ENCODE measurements around the gene PLXNC1.

The PLXNC1 gene

GRCh38 chr12:94261119-94261518 lies 112.7 kb downstream of the PLXNC1 start:
- H3K36me3 ChIP-seq (replicated peaks; ENCODE audit: insufficient read depth, low read length), result peaks cover 51% of the 10 kb centered on the region
- H3K4me3 ChIP-seq (ENCODE audit: low read length), result no peak overlapping the region
- TF ChIP-seq CTCF (IDR thresholded peaks at IDR 0.05; ENCODE audit: low read length) (no peak), EZH2 (optimal IDR thresholded peaks at IDR 0.05; ENCODE audit: low read depth, low read length) (no peak), EZH2phosphoT487 (IDR thresholded peaks at IDR 0.05; ENCODE audit: low read length) (no peak)
- H3K79me2 ChIP-seq (ENCODE audit: low read length), result peaks cover 21% of the 10 kb centered on the region
- H4K20me1 ChIP-seq (ENCODE audit: insufficient read depth, low read length), result no peaks in the 10 kb centered on the region
- no peaks in the 10 kb centered on the region for H3K27me3 ChIP-seq (replicated peaks; ENCODE audit: insufficient read depth, low read length)
- no peaks in the 10 kb centered on the region for H3K9me3 ChIP-seq (replicated peaks; ENCODE audit: insufficient read depth, low read length)
- H3K9me2 ChIP-seq (replicated peaks; ENCODE audit: insufficient read depth, low read length), result no peaks in the 10 kb centered on the region
- no peak overlapping the region for H3K4me2 ChIP-seq (ENCODE audit: low read depth, low read length)
- H3K27ac ChIP-seq (ENCODE audit: low read length), result no peak overlapping the region
- H3K4me1 ChIP-seq (ENCODE audit: low read length), result peaks cover 4% of the 10 kb centered on the region; the same call in 1 of the 2 replicates
- no peak overlapping the region for H3K9ac ChIP-seq (ENCODE audit: low read length)
- DNase-seq, result no peak
- no peak overlapping the region for H2AFZ ChIP-seq (ENCODE audit: low read length)
- H3F3A ChIP-seq (ENCODE audit: insufficient read depth, low read length), result peaks cover 15% of the 10 kb centered on the region

GRCh38 chr12:94261786-94262185 lies 113.4 kb downstream of the PLXNC1 start:
- no peaks in the 10 kb centered on the region for H3K9me3 ChIP-seq (replicated peaks; ENCODE audit: insufficient read depth, low read length)
- H3K4me3 ChIP-seq (ENCODE audit: low read length), result no peak overlapping the region
- no peak overlapping the region for H3K4me2 ChIP-seq (ENCODE audit: low read depth, low read length)
- no peaks in the 10 kb centered on the region for H4K20me1 ChIP-seq (ENCODE audit: insufficient read depth, low read length)
- H3K79me2 ChIP-seq (ENCODE audit: low read length), result peaks cover 21% of the 10 kb centered on the region
- no peaks in the 10 kb centered on the region for H3K27me3 ChIP-seq (replicated peaks; ENCODE audit: insufficient read depth, low read length)
- H3K9ac ChIP-seq (ENCODE audit: low read length), result no peak overlapping the region
- H3K36me3 ChIP-seq (replicated peaks; ENCODE audit: insufficient read depth, low read length), result peaks cover 50% of the 10 kb centered on the region
- TF ChIP-seq EZH2 (optimal IDR thresholded peaks at IDR 0.05; ENCODE audit: low read depth, low read length), result no peak
- no peak for TF ChIP-seq CTCF (IDR thresholded peaks at IDR 0.05; ENCODE audit: low read length)
- no peak for TF ChIP-seq EZH2phosphoT487 (IDR thresholded peaks at IDR 0.05; ENCODE audit: low read length)
- H3F3A ChIP-seq (ENCODE audit: insufficient read depth, low read length), result peaks cover 10% of the 10 kb centered on the region
- no peak for DNase-seq
- H2AFZ ChIP-seq (ENCODE audit: low read length), result no peak overlapping the region
- peaks cover 4% of the 10 kb centered on the region; the same call in 1 of the 2 replicates for H3K4me1 ChIP-seq (ENCODE audit: low read length)
- no peak overlapping the region for H3K27ac ChIP-seq (ENCODE audit: low read length)
- no peaks in the 10 kb centered on the region for H3K9me2 ChIP-seq (replicated peaks; ENCODE audit: insufficient read depth, low read length)

GRCh38 chr12:94262228-94263010 lies 114.0 kb downstream of the PLXNC1 start:
- Histone ChIP-seq H4K20me1 (ENCODE audit: insufficient read depth, low read length) (no peaks in the 10 kb centered on the region), H3K36me3 (replicated peaks; ENCODE audit: insufficient read depth, low read length) (peaks cover 50% of the 10 kb centered on the region), H3F3A (ENCODE audit: insufficient read depth, low read length) (peaks cover 5% of the 10 kb centered on the region), H3K4me3 (ENCODE audit: low read length) (no peak overlapping the region), H3K27ac (ENCODE audit: low read length) (no peak overlapping the region), H3K9me3 (replicated peaks; ENCODE audit: insufficient read depth, low read length) (no peaks in the 10 kb centered on the region), H3K79me2 (ENCODE audit: low read length) (peaks cover 21% of the 10 kb centered on the region), H3K4me1 (ENCODE audit: low read length) (peaks cover 4% of the 10 kb centered on the region; the same call in 1 of the 2 replicates), H3K9ac (ENCODE audit: low read length) (no peak overlapping the region), H3K27me3 (replicated peaks; ENCODE audit: insufficient read depth, low read length) (no peaks in the 10 kb centered on the region), H2AFZ (ENCODE audit: low read length) (no peak overlapping the region), H3K9me2 (replicated peaks; ENCODE audit: insufficient read depth, low read length) (no peaks in the 10 kb centered on the region), H3K4me2 (ENCODE audit: low read depth, low read length) (no peak overlapping the region)
- DNase-seq, result no peak
- TF ChIP-seq EZH2phosphoT487 (IDR thresholded peaks at IDR 0.05; ENCODE audit: low read length) (no peak), CTCF (IDR thresholded peaks at IDR 0.05; ENCODE audit: low read length) (no peak), EZH2 (optimal IDR thresholded peaks at IDR 0.05; ENCODE audit: low read depth, low read length) (no peak)

All from MM.1S (cell line).